Measurements from ENCODE around the gene BTBD9. TPM values are rescaled to one million over a fixed set of nuclear protein-coding genes. Genes with fewer than 3 reads are reported as not detected.

The BTBD9 gene
- total and polyA plus RNA-seq, 2 of the 13 experiments (the other 11 are each of a cell fraction or from before 2014, with no cell fraction given): 1.2 to 3.0 TPM

- ATAC-seq (no peak), FAIRE-seq (no peak), DNase-seq (ENCODE audit: low spot score) (no peak)
- H3K4me2 ChIP-seq (ENCODE audit: low read depth, low read length): peak overlapping the region; percentile 69
- no peak overlapping the region for H3K9ac ChIP-seq (ENCODE audit: insufficient read depth, low read depth, low read length)
- no peak overlapping the region for H3K27ac ChIP-seq (ENCODE audit: extremely low read length, insufficient read depth, low read length)
- intact Hi-C loops (cut with micrococcal nuclease; ENCODE audit: unreplicated experiment): loop anchor here (10.0 kb wide), 1 partner anchor 317 kb away; no protein-coding TSS in a partner anchor
- in situ Hi-C loops (cut with HindIII; ENCODE audit: extremely low pct_ligation_motif_present, low pct_unique_long_range_greater_than_20kb): no loop called here
- CTCF ChIA-PET (ENCODE audit: low intra/inter-chr PET ratio, low total read pairs): no interaction called here
- no TSS peak for BruUV-seq (replicated peaks)
- no peaks in the 10 kb centered on the region for H3K9me3 ChIP-seq (ENCODE audit: low read length)
- no peak for TF ChIP-seq ESRRA (CRISPR knock-in tag; IDR thresholded peaks at IDR 0.05; ENCODE audit: low read depth)
- TF ChIP-seq NFE2L1 (CRISPR knock-in tag; IDR thresholded peaks at IDR 0.05; ENCODE audit: borderline replicate concordance): no peak
- no peak for TF ChIP-seq ZNF260 (CRISPR knock-in tag; IDR thresholded peaks at IDR 0.05; ENCODE audit: borderline replicate concordance, low read depth)
- TF ChIP-seq ZKSCAN1 (IDR thresholded peaks at IDR 0.05; ENCODE audit: low read length): no peak
- TF ChIP-seq KLF9 (CRISPR knock-in tag; IDR thresholded peaks at IDR 0.05; ENCODE audit: low read depth): no peak
- TF ChIP-seq GATA4 (IDR thresholded peaks at IDR 0.05; ENCODE audit: borderline replicate concordance, low read depth): no peak
- TF ChIP-seq MED8 (CRISPR knock-in tag; IDR thresholded peaks at IDR 0.05; ENCODE audit: insufficient replicate concordance): no peak
- TF ChIP-seq TMF1 (CRISPR knock-in tag; IDR thresholded peaks at IDR 0.05; ENCODE audit: low read depth): no peak
- no peak for TF ChIP-seq THAP8 (CRISPR knock-in tag; IDR thresholded peaks at IDR 0.05; ENCODE audit: borderline replicate concordance)
- no peak for TF ChIP-seq ZBTB43 (CRISPR knock-in tag; conservative IDR thresholded peaks at IDR 0.05)
- H4K20me1 ChIP-seq (ENCODE audit: insufficient read depth, low read length): no peaks in the 10 kb centered on the region
- peaks cover 38% of the 10 kb centered on the region for H3K4me1 ChIP-seq (ENCODE audit: insufficient read depth, low read length)
- H3K27me3 ChIP-seq (ENCODE audit: control insufficient read depth in 1 of 2, insufficient read depth in 2 of 2, low read length in 2 of 2): no peaks in the 10 kb centered on the region
- H3K4me3 ChIP-seq (replicated peaks in 1 of 3; ENCODE audit: insufficient read depth in 1 of 3, low read depth in 2 of 3, low read length in 3 of 3): peak overlapping the region in 2 of 3 experiments; percentile 31 to 55; a peak in 2 of 6 replicates
- H3K36me3 ChIP-seq (replicated peaks in 1 of 2; ENCODE audit: control insufficient read depth in 1 of 2, insufficient read depth in 2 of 2, low read length in 2 of 2): no peaks in the 10 kb centered on the region
- POLR2A ChIA-PET: interaction anchor here (0.6 kb wide), 1 partner anchor 218 kb away, joined by 3 read pairs; no protein-coding TSS in a partner anchor
- no peaks in the 10 kb centered on the region for H3K79me2 ChIP-seq (ENCODE audit: insufficient read depth, low read length)
- no peak overlapping the region for H2AFZ ChIP-seq (ENCODE audit: low read length)
- WGBS (ENCODE audit: low lambda C conversion rate): 81% methylated on average over 14 of the region's 14 CpGs
These were observed 461.7 kb downstream of the BTBD9 start for GRCh38 chr6:38177882-38178583.
